ENCODE measurements around the gene A3GALT2. TPM values are rescaled to one million over a fixed set of nuclear protein-coding genes. Genes with fewer than 3 reads are reported as not detected.

A3GALT2 gene
- total and polyA plus RNA-seq, 4 donors, result not detected

GRCh38 chr1:33300673-33301072, 20.2 kb downstream of the A3GALT2 start:
- Histone ChIP-seq H3K27me3 (ENCODE audit: control insufficient read depth in 4 of 4, insufficient read depth in 4 of 4, low read length in 3 of 4) (no peaks in the 10 kb centered on the region), H3K9ac (ENCODE audit: low read depth in 1 of 2, low read length in 2 of 2) (no peak overlapping the region), H3K9me3 (ENCODE audit: control insufficient read depth in 4 of 4, low read length in 3 of 4) (no peaks in the 10 kb centered on the region), H3K4me3 (ENCODE audit: low read depth in 1 of 3, low read length in 3 of 3) (no peak overlapping the region), H3K36me3 (ENCODE audit: control insufficient read depth in 4 of 4, insufficient read depth in 3 of 4, low read depth in 1 of 4, low read length in 3 of 4) (no peaks in the 10 kb centered on the region), H3K4me1 (ENCODE audit: control insufficient read depth in 4 of 4, insufficient read depth in 4 of 4, low read length in 3 of 4) (peaks cover 6 to 28% (median 16%) of the 10 kb centered on the region in 4 donors), H3K27ac (ENCODE audit: low read depth in 1 of 2, low read length in 2 of 2) (no peak overlapping the region)
- no peak for DNase-seq (ENCODE audit: low spot score)
- 90% methylated on average over 5 of the region's 5 CpGs for WGBS
- TF ChIP-seq NR2F2 (IDR thresholded peaks at IDR 0.05), result no peak
- no peak for TF ChIP-seq RAD21 (IDR thresholded peaks at IDR 0.05)
- TF ChIP-seq, protein P1, sequence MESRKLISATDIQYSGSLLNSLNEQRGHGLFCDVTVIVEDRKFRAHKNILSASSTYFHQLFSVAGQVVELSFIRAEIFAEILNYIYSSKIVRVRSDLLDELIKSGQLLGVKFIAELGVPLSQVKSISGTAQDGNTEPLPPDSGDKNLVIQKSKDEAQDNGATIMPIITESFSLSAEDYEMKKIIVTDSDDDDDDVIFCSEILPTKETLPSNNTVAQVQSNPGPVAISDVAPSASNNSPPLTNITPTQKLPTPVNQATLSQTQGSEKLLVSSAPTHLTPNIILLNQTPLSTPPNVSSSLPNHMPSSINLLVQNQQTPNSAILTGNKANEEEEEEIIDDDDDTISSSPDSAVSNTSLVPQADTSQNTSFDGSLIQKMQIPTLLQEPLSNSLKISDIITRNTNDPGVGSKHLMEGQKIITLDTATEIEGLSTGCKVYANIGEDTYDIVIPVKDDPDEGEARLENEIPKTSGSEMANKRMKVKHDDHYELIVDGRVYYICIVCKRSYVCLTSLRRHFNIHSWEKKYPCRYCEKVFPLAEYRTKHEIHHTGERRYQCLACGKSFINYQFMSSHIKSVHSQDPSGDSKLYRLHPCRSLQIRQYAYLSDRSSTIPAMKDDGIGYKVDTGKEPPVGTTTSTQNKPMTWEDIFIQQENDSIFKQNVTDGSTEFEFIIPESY (IDR thresholded peaks at IDR 0.05), result no peak
- no peak for TF ChIP-seq MAX (IDR thresholded peaks at IDR 0.05)
- no peak for TF ChIP-seq EGR1 (IDR thresholded peaks at IDR 0.05; ENCODE audit: low read depth in 2 of 2)
- TF ChIP-seq TAF1 (conservative IDR thresholded peaks at IDR 0.05), result no peak
- no peak for TF ChIP-seq JUND (IDR thresholded peaks at IDR 0.05)
- no peak for TF ChIP-seq GABPA (IDR thresholded peaks at IDR 0.05 in 1 of 2, conservative IDR thresholded peaks at IDR 0.05 in 1 of 2)

DNA sequence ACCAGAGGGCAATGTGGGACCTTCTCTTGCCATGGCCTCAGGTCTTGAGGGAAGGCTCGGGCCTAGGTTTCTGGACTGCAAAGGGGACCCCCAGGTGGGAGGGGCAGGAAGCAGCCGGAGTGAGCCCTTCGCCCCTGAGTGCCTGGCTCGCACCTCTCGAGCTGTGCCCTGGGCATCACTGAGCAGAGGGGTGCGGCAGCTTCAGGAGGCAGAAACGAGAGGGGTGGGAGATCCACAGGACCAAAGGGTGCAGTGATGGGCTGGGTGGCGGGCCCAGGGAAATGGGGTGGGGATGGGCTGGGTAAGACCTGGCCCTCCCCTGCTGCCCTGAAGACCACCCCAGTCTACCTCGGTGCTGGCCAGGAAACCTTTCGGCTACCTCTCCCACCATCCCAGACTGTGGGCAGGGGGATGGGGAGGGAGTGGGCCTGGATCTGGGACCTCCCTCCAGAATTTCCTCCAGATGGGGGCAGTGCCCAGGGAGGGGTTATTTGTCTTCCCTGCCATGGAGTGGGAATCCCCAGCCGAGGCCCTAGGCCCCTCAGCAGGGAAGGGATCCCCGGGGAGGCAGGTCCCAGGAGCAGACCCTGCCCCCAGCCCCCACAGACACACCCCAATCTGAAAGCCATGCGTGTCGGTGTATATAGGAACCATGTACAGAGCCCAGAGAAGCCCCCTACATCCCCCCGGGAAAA, 21.3 kb downstream of the A3GALT2 start:
- no peak overlapping the region for H3K4me3 ChIP-seq (ENCODE audit: low read depth in 1 of 3, low read length in 3 of 3)
- 97% methylated on average over 15 of the region's 15 CpGs for WGBS
- H3K9ac ChIP-seq (ENCODE audit: low read depth in 1 of 2, low read length in 2 of 2), result no peak overlapping the region
- no peaks in the 10 kb centered on the region for H3K27me3 ChIP-seq (ENCODE audit: control insufficient read depth in 4 of 4, insufficient read depth in 4 of 4, low read length in 3 of 4)
- DNase-seq (ENCODE audit: low spot score), result no peak
- no peaks in the 10 kb centered on the region for H3K36me3 ChIP-seq (ENCODE audit: control insufficient read depth in 4 of 4, insufficient read depth in 3 of 4, low read depth in 1 of 4, low read length in 3 of 4)
- TF ChIP-seq, protein P1 (IDR thresholded peaks at IDR 0.05), result no peak
- TF ChIP-seq TAF1 (conservative IDR thresholded peaks at IDR 0.05) (no peak), YY1 (IDR thresholded peaks at IDR 0.05) (no peak), HNF4A (conservative IDR thresholded peaks at IDR 0.05) (no peak), RXRA (IDR thresholded peaks at IDR 0.05) (no peak), HNF4G (IDR thresholded peaks at IDR 0.05) (no peak), MAX (IDR thresholded peaks at IDR 0.05) (no peak), NR2F2 (IDR thresholded peaks at IDR 0.05) (no peak), JUND (IDR thresholded peaks at IDR 0.05) (no peak), SP1 (IDR thresholded peaks at IDR 0.05) (no peak), REST (IDR thresholded peaks at IDR 0.05) (no peak), FOXA2 (IDR thresholded peaks at IDR 0.05) (no peak)
- TF ChIP-seq, protein P2, sequence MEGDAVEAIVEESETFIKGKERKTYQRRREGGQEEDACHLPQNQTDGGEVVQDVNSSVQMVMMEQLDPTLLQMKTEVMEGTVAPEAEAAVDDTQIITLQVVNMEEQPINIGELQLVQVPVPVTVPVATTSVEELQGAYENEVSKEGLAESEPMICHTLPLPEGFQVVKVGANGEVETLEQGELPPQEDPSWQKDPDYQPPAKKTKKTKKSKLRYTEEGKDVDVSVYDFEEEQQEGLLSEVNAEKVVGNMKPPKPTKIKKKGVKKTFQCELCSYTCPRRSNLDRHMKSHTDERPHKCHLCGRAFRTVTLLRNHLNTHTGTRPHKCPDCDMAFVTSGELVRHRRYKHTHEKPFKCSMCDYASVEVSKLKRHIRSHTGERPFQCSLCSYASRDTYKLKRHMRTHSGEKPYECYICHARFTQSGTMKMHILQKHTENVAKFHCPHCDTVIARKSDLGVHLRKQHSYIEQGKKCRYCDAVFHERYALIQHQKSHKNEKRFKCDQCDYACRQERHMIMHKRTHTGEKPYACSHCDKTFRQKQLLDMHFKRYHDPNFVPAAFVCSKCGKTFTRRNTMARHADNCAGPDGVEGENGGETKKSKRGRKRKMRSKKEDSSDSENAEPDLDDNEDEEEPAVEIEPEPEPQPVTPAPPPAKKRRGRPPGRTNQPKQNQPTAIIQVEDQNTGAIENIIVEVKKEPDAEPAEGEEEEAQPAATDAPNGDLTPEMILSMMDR (IDR thresholded peaks at IDR 0.05; ENCODE audit: low read depth, low read length, missing input control), result no peak
- H3K9me3 ChIP-seq (ENCODE audit: control insufficient read depth in 4 of 4, low read length in 3 of 4), result no peaks in the 10 kb centered on the region
- H3K4me1 ChIP-seq (ENCODE audit: control insufficient read depth in 4 of 4, insufficient read depth in 4 of 4, low read length in 3 of 4), result peaks cover 6 to 30% (median 18%) of the 10 kb centered on the region in 4 donors
- H3K27ac ChIP-seq (ENCODE audit: low read depth in 1 of 2, low read length in 2 of 2), result no peak overlapping the region
